ENCODE data around the gene LRCH1.

The LRCH1 gene

DNA sequence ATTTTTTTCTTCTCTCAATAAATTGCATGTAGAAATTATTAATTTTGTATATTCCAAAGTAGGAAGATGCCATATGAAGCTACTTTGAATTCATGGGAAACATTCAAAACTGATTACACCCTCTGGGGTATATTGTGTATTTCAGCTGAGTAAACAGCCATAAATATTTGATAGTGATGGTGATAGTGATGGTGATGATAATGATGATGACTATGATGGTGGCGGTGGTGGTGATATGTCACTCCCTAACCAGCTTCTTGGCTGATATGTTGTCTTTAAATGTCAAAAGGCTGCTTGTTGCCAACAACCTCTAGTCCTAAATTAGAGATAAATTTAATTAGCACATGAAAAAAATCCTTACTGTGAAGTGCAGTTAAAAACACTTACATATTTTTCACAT, 102.0 kb downstream of the LRCH1 start:
- WGBS, 2 experiments (ENCODE audit: insufficient coverage in 2 of 2): 100% methylated on average over 1 of the region's 1 CpG; no CpG with 5 or more reads in 1 of the 2 experiments
- H3K27ac ChIP-seq (ENCODE audit: low read depth, low read length, severe bottlenecking): no peak overlapping the region

DNA sequence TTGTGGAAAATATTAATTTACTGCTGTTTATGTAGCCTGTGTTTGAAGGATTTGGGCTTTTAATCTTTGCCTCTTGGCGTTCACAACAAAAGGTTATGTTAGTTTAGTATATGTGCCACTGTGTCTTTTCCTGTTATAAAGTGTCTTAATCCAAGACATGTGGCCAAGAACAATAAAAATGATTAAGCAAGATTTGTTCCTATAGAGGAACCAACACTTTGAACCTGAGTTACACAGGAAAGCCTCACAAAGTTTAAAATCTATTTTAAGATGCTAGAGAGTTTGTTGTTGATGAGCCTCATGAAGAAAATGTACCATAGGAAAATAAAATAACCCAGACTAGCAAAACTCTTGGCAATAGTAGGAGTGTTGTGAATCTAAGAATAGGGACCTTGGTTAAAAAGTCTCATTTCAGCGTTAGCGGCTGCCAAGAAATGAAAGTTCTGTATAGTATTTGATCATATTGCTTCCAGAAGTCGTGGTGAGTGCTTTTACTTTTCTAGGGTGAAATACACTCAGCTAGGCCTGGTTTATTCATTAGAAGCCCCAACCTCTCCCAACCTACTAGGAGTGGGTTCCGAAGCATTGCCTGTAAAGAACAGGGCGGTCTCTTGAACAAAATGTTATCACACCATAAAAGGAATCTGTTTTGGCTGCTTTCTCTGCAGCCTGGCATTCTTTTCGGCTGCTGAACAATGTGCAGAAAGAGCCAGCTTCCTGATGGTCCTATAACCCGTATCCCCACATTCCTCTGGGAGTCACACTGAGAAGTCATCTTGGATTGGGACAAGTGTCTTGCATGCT, 102.6 kb downstream of the LRCH1 start:
- WGBS, 2 experiments (ENCODE audit: insufficient coverage in 2 of 2): 78 to 94% methylated on average over 3 to 4 of the region's 8 CpGs
- peaks cover 17% of the 10 kb centered on the region for H3K4me1 ChIP-seq (ENCODE audit: control insufficient read depth, insufficient read depth, low read length, poor library complexity, severe bottlenecking)
- H3K9me3 ChIP-seq (ENCODE audit: control insufficient read depth, low read length): no peaks in the 10 kb centered on the region
- H3K27ac ChIP-seq (ENCODE audit: low read depth, low read length, severe bottlenecking): peak overlapping the region; percentile 73
- no peak overlapping the region for H3K4me3 ChIP-seq (ENCODE audit: extremely low read depth, insufficient read depth, low read length, poor library complexity, severe bottlenecking)
- H3K36me3 ChIP-seq (ENCODE audit: control insufficient read depth, insufficient read depth, low read length): peaks cover 14% of the 10 kb centered on the region

More for the DNA sequence above, 102.0 kb downstream of the LRCH1 start:
- peaks cover 17% of the 10 kb centered on the region for H3K4me1 ChIP-seq (ENCODE audit: control insufficient read depth, insufficient read depth, low read length, poor library complexity, severe bottlenecking)
- no peaks in the 10 kb centered on the region for H3K9me3 ChIP-seq (ENCODE audit: control insufficient read depth, low read length)
- peaks cover 14% of the 10 kb centered on the region for H3K36me3 ChIP-seq (ENCODE audit: control insufficient read depth, insufficient read depth, low read length)
- no peak overlapping the region for H3K4me3 ChIP-seq (ENCODE audit: extremely low read depth, insufficient read depth, low read length, poor library complexity, severe bottlenecking)

DNA sequence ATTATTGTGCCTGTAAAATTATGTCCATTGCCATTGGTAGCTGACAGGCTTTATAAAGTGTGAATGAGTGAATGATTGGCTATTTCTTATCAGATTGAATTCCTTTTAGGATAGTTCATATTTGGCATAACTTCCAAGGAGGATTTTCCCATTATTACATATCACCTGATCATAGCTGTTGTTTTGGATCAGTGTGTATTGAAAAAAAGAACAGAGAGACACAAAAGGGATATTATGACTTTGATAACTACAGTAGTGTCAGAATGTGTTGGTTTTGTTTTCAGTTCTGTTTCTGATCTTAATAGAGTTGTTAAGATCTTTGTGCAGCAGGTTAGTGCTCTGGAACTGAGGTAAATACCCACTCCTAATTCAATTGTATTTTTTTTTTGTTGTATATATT, 103.8 kb downstream of the LRCH1 start:
- H3K9me3 ChIP-seq (ENCODE audit: control insufficient read depth, low read length): no peaks in the 10 kb centered on the region
- H3K4me3 ChIP-seq (ENCODE audit: extremely low read depth, insufficient read depth, low read length, poor library complexity, severe bottlenecking): no peak overlapping the region
- H3K36me3 ChIP-seq (ENCODE audit: control insufficient read depth, insufficient read depth, low read length): peaks cover 3% of the 10 kb centered on the region
- peaks cover 17% of the 10 kb centered on the region for H3K4me1 ChIP-seq (ENCODE audit: control insufficient read depth, insufficient read depth, low read length, poor library complexity, severe bottlenecking)
- H3K27ac ChIP-seq (ENCODE audit: low read depth, low read length, severe bottlenecking): no peak overlapping the region

DNA sequence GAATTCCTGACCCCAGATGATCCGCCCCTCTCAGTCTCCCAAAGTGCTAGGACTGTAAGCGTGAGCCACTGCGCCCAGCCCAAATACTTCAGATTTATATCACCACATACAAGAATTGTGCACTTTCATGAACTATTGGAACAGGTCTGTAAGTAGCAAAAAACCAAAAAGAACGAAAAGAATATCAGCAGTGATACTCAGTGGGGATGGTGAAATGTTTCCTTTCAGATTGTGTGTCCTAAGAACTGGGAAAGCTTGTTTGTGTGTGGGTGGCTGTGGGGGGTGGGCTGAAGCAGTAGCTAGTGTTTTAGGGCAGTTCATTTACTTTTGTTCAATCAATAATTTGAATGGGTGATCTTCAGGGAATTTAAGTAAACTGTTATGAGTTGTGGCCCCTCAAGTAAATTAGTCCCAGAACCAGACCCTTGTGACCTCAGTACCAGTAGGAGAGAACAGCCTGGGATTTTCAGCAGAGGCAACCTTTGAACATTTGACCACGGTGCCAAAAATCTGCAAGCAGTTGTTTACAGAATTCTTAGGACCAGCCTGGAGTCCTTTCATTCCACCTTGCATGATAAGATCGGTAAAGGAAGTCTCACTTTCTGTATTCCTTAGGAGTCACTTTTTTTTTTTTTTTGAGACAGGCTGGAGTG, 106.6 kb downstream of the LRCH1 start:
- Histone ChIP-seq H3K27ac (ENCODE audit: low read depth, low read length, severe bottlenecking) (no peak overlapping the region), H3K4me1 (ENCODE audit: control insufficient read depth, insufficient read depth, low read length, poor library complexity, severe bottlenecking) (peaks cover 34% of the 10 kb centered on the region), H3K9me3 (ENCODE audit: control insufficient read depth, low read length) (no peaks in the 10 kb centered on the region), H3K36me3 (ENCODE audit: control insufficient read depth, insufficient read depth, low read length) (no peaks in the 10 kb centered on the region), H3K4me3 (ENCODE audit: extremely low read depth, insufficient read depth, low read length, poor library complexity, severe bottlenecking) (no peak overlapping the region)
- WGBS, 2 experiments (ENCODE audit: insufficient coverage in 2 of 2): 94% methylated on average over 4 to 5 of the region's 6 CpGs

DNA sequence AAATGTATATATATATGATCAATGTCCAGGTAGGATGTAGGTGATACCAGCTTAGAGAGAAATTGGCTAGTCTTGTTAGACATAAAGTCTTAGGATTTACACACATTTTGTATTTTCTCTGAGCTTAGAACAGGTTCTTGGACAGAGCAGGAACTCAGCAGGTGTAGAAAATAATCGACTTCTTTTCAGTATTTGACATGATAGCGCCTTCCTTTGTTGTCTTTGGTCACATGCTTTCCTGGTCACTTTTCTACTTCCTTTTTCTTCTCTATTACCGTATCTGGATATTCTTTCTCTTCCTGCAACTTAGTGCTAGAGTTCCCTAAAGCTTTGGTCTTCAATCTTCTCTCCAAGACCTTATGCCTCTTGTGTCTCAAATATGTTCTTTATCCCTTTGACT, 107.4 kb downstream of the LRCH1 start:
- Histone ChIP-seq H3K4me3 (ENCODE audit: extremely low read depth, insufficient read depth, low read length, poor library complexity, severe bottlenecking) (no peak overlapping the region), H3K27ac (ENCODE audit: low read depth, low read length, severe bottlenecking) (no peak overlapping the region), H3K9me3 (ENCODE audit: control insufficient read depth, low read length) (no peaks in the 10 kb centered on the region), H3K36me3 (ENCODE audit: control insufficient read depth, insufficient read depth, low read length) (no peaks in the 10 kb centered on the region), H3K4me1 (ENCODE audit: control insufficient read depth, insufficient read depth, low read length, poor library complexity, severe bottlenecking) (peaks cover 31% of the 10 kb centered on the region)
- WGBS, 2 experiments (ENCODE audit: insufficient coverage in 2 of 2): 94 to 95% methylated on average over 3 of the region's 3 CpGs

DNA sequence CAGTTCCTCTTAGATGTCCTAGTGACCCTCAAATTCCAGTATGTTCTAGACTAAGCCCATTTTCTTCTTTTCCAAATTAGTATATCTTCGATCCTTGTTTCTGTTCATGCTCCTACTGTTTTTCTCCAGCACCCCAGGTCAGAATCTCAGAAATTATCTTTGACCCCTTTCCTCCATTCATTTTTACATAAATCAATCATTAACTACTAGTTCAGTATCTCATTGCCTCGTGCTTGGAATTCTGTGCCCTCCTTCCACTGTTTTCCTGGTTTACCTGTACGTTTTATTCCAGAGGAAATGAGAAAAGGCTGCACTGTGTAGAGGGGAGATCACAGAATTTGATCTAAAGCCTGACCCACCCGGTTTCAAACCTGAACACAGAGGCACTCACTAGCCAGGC, 107.9 kb downstream of the LRCH1 start:
- no peak overlapping the region for H3K27ac ChIP-seq (ENCODE audit: low read depth, low read length, severe bottlenecking)
- peaks cover 31% of the 10 kb centered on the region for H3K4me1 ChIP-seq (ENCODE audit: control insufficient read depth, insufficient read depth, low read length, poor library complexity, severe bottlenecking)
- no peak overlapping the region for H3K4me3 ChIP-seq (ENCODE audit: extremely low read depth, insufficient read depth, low read length, poor library complexity, severe bottlenecking)
- 94 to 100% methylated on average over 1 to 3 of the region's 4 CpGs for WGBS, 2 experiments (ENCODE audit: insufficient coverage in 2 of 2)
- no peaks in the 10 kb centered on the region for H3K9me3 ChIP-seq (ENCODE audit: control insufficient read depth, low read length)
- no peaks in the 10 kb centered on the region for H3K36me3 ChIP-seq (ENCODE audit: control insufficient read depth, insufficient read depth, low read length)

DNA sequence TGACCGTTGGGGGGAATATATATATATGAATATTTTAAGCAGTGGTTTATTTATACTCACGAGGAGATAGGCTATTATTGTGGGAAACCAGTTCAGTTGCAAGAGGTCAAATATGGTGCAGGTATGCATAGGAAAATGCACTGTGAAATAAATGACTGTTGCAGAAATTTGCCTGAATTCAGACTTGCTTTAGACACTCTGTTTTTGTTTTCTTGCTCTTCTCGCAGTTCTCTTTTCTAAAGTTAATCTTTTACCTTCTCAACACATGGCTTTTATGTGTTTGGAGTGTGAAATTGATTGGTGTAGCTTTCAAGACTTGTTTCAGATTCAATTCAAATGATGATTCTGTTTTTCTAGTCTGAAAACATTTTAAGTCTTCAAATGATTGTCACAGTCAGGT, 109.7 kb downstream of the LRCH1 start:
- H3K36me3 ChIP-seq (ENCODE audit: control insufficient read depth, insufficient read depth, low read length): no peaks in the 10 kb centered on the region
- 67 to 93% methylated on average over 1 to 2 of the region's 3 CpGs for WGBS, 2 experiments (ENCODE audit: insufficient coverage in 2 of 2)
- peaks cover 33% of the 10 kb centered on the region for H3K4me1 ChIP-seq (ENCODE audit: control insufficient read depth, insufficient read depth, low read length, poor library complexity, severe bottlenecking)
- no peak overlapping the region for H3K4me3 ChIP-seq (ENCODE audit: extremely low read depth, insufficient read depth, low read length, poor library complexity, severe bottlenecking)
- H3K27ac ChIP-seq (ENCODE audit: low read depth, low read length, severe bottlenecking): no peak overlapping the region
- H3K9me3 ChIP-seq (ENCODE audit: control insufficient read depth, low read length): no peaks in the 10 kb centered on the region

DNA sequence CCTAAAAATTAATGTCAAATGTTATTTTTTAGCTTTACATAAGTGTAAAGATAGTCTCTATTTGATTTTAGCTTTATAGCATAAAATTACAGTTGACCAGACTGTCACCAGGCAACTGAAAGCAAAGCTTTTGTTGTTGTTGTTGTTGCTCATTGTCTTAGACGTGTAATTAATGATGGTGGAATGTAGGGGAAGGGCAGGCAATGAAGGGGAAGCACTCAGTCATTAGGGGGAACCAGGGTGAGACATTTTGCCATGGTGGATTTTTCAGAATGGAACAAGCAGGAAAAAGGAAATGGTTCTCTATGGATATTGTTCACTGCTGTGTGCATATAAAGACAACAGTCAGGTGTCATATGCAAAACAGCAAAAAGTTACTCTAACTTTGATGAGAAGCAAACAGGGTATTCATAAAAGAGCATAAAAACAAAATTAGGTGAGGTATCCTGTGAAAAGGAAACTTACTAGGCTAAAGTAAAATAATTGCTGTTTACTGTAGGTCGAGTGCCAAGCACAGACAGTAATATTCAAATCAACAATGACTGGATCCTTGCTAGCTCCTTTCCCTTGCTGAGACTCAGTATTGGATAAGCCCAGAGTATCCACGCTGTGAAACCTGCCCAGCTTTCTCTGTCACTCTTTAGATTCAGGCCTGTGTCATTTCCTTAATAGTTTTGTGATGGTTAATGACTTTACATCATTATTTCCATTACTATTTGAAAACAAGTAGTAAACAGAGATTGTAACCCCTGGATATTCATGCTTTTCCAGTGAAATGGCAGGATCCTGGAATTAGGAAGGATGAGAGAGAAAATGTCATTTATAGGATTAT, 110.5 kb downstream of the LRCH1 start:
- Histone ChIP-seq H3K4me1 (ENCODE audit: control insufficient read depth, insufficient read depth, low read length, poor library complexity, severe bottlenecking) (peaks cover 33% of the 10 kb centered on the region), H3K36me3 (ENCODE audit: control insufficient read depth, insufficient read depth, low read length) (no peaks in the 10 kb centered on the region), H3K9me3 (ENCODE audit: control insufficient read depth, low read length) (no peaks in the 10 kb centered on the region), H3K4me3 (ENCODE audit: extremely low read depth, insufficient read depth, low read length, poor library complexity, severe bottlenecking) (no peak overlapping the region), H3K27ac (ENCODE audit: low read depth, low read length, severe bottlenecking) (peak overlapping the region; percentile 64)
- WGBS, 2 experiments (ENCODE audit: insufficient coverage in 2 of 2): 53 to 67% methylated on average over 1 to 3 of the region's 3 CpGs

DNA sequence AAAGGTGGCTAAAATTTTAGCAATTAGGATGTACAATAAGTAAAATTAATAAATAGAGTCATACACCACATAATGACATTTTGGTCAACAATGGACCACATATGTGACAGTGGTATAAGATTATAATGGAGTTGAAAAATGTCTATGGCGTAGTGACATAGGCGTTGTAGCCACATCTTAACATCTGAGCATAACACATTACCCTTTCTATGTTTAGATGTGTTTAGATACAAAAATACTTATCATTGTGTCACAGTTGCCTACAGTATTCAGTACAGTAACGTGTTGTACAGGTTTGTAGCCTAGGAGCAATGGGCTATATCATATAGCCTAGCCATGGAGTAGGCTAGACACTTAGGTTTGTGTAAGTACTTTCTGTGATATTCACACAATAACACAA, 111.2 kb downstream of the LRCH1 start:
- Histone ChIP-seq H3K9me3 (ENCODE audit: control insufficient read depth, low read length) (no peaks in the 10 kb centered on the region), H3K36me3 (ENCODE audit: control insufficient read depth, insufficient read depth, low read length) (peaks cover 1% of the 10 kb centered on the region), H3K27ac (ENCODE audit: low read depth, low read length, severe bottlenecking) (no peak overlapping the region), H3K4me1 (ENCODE audit: control insufficient read depth, insufficient read depth, low read length, poor library complexity, severe bottlenecking) (peaks cover 33% of the 10 kb centered on the region), H3K4me3 (ENCODE audit: extremely low read depth, insufficient read depth, low read length, poor library complexity, severe bottlenecking) (no peak overlapping the region)
- no CpG with 5 or more reads among the region's 3 CpGs for WGBS, 2 experiments (ENCODE audit: insufficient coverage in 2 of 2)

DNA sequence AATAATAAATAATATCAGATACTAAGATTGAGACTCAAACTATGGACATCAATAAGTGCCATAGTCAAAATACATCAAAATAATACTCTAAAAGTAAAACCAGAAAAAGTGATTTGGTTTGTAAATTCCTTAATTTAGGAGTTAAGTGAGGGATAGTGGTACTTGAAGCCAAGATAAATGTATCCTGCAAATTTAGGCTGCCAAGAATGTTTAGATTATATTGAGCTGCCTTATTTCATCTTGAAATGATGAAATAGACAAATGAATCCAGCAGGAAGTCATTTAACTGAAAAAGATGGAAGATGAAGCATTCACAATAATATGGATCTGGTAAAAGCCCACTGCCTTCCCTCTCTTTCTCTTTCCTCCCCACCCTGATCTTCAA, 112.3 kb downstream of the LRCH1 start:
- peaks cover 30% of the 10 kb centered on the region for H3K4me1 ChIP-seq (ENCODE audit: control insufficient read depth, insufficient read depth, low read length, poor library complexity, severe bottlenecking)
- H3K9me3 ChIP-seq (ENCODE audit: control insufficient read depth, low read length): no peaks in the 10 kb centered on the region
- peaks cover 10% of the 10 kb centered on the region for H3K36me3 ChIP-seq (ENCODE audit: control insufficient read depth, insufficient read depth, low read length)
- peak overlapping the region; percentile 50 for H3K27ac ChIP-seq (ENCODE audit: low read depth, low read length, severe bottlenecking)
- no peak overlapping the region for H3K4me3 ChIP-seq (ENCODE audit: extremely low read depth, insufficient read depth, low read length, poor library complexity, severe bottlenecking)
